ENCODE measurements around the gene SLC1A2. TPM values are rescaled to one million over a fixed set of nuclear protein-coding genes. Genes with fewer than 3 reads are reported as not detected.

SLC1A2 gene
- total RNA-seq, 1 experiment from 2014 or later: 0.50 TPM

DNA sequence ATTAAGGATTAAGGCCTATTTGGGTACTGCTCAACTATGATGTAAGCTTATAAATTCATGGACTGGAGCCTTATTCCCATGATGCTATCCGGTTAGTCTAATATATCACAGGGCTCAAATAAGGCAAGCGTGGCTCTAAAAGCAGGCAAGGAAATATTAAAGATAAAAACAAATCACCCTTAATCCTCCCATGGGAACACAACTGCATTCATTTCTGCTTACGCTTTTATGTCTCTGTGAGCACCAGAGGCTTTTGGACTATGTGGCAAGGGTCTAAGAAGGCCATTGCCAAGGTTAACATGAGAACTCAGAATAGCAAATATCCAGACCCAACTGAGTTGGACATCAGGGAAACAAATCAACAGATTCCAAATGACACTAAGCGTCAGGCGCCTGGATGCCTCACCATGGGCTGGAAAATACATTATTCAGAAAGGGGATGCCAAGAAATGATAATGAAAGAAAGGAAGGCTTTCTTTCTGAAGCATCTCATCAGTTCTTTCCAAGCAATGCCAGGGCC lies 138.1 kb downstream of the SLC1A2 start:
- no peak overlapping the region for H3K4me3 Mint-ChIP-seq
- Histone ChIP-seq H4K91ac (ENCODE audit: insufficient read length, low read depth, low read length) (no peak overlapping the region), H3K9ac (ENCODE audit: extremely low read depth, insufficient read length, low read length) (no peak overlapping the region), H2AFZ (ENCODE audit: low read length) (no peak overlapping the region), H2AK5ac (ENCODE audit: insufficient read length, low read length) (no peak overlapping the region), H3K79me1 (ENCODE audit: insufficient read depth, low read depth, low read length, poor library complexity, severe bottlenecking) (no peaks in the 10 kb centered on the region), H3K23ac (ENCODE audit: insufficient read length, low read depth, low read length) (no peak overlapping the region), H3K56ac (ENCODE audit: insufficient read length, low read depth, low read length) (no peak overlapping the region), H3K27ac (ENCODE audit: insufficient read length, low read depth, low read length) (no peak overlapping the region), H3K4me2 (ENCODE audit: insufficient read depth, insufficient read length, low read length) (no peak overlapping the region), H4K5ac (ENCODE audit: insufficient read length, low read depth, low read length) (no peak overlapping the region), H3K18ac (ENCODE audit: insufficient read length, low read depth, low read length) (no peak overlapping the region), H3K27me3 (ENCODE audit: insufficient read depth, low read length) (no peaks in the 10 kb centered on the region), H4K8ac (replicated peaks; ENCODE audit: insufficient read length, low read depth, low read length) (no peak overlapping the region), H2BK15ac (ENCODE audit: low read depth, low read length) (no peak overlapping the region), H2BK12ac (ENCODE audit: insufficient read length, low read depth, low read length) (no peak overlapping the region), H4K20me1 (ENCODE audit: control insufficient read depth, insufficient read depth, insufficient read length) (no peaks in the 10 kb centered on the region), H3T11ph (ENCODE audit: low read length) (no peak overlapping the region), H3K9me3 (ENCODE audit: control insufficient read depth, low read depth, low read length) (no peaks in the 10 kb centered on the region), H3K4ac (ENCODE audit: low read depth, low read length) (no peak overlapping the region), H3K14ac (ENCODE audit: insufficient read depth, low read length) (no peak overlapping the region), H2BK5ac (ENCODE audit: insufficient read length, low read length) (no peak overlapping the region), H3K79me2 (ENCODE audit: insufficient read depth, low read length) (no peaks in the 10 kb centered on the region), H2BK20ac (ENCODE audit: low read depth, low read length, poor library complexity, severe bottlenecking) (no peak overlapping the region), H2BK120ac (ENCODE audit: low read depth, low read length, poor library complexity, severe bottlenecking) (no peak overlapping the region), H3K23me2 (ENCODE audit: insufficient read length, low read depth, low read length, poor library complexity, severe bottlenecking) (no peaks in the 10 kb centered on the region), H3K4me1 (ENCODE audit: insufficient read depth, low read length) (no peaks in the 10 kb centered on the region)
- peaks cover 4% of the 10 kb centered on the region; the same call in 1 of the 2 replicates for H3K27me3 Mint-ChIP-seq (ENCODE audit: low read depth)
- H3K27ac Mint-ChIP-seq: no peak overlapping the region
- no CpG with 5 or more reads among the region's 5 CpGs for WGBS (ENCODE audit: extremely low coverage, insufficient read length, low lambda C conversion rate)
- no peaks in the 10 kb centered on the region; a peak in 1 of 7 replicates for H3K36me3 Mint-ChIP-seq (ENCODE audit: insufficient read depth in 1 of 3, low read depth in 3 of 3)
- H3K9me3 Mint-ChIP-seq: no peaks in the 10 kb centered on the region
- H3K4me1 Mint-ChIP-seq: peaks cover 0 to 2% of the 10 kb centered on the region in 2 experiments; a peak in 2 of 4 replicates
- DNase-seq: no peak
- TF ChIP-seq, protein P1, sequence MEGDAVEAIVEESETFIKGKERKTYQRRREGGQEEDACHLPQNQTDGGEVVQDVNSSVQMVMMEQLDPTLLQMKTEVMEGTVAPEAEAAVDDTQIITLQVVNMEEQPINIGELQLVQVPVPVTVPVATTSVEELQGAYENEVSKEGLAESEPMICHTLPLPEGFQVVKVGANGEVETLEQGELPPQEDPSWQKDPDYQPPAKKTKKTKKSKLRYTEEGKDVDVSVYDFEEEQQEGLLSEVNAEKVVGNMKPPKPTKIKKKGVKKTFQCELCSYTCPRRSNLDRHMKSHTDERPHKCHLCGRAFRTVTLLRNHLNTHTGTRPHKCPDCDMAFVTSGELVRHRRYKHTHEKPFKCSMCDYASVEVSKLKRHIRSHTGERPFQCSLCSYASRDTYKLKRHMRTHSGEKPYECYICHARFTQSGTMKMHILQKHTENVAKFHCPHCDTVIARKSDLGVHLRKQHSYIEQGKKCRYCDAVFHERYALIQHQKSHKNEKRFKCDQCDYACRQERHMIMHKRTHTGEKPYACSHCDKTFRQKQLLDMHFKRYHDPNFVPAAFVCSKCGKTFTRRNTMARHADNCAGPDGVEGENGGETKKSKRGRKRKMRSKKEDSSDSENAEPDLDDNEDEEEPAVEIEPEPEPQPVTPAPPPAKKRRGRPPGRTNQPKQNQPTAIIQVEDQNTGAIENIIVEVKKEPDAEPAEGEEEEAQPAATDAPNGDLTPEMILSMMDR (conservative IDR thresholded peaks at IDR 0.05): no peak

Data from H9 (cell line).